ENCODE results near the gene STK10. TPM values are rescaled to one million over a fixed set of nuclear protein-coding genes. Genes with fewer than 3 reads are reported as not detected.

STK10 gene
- total and polyA plus RNA-seq, 9 of the 15 experiments (the other 6 are each of a cell fraction or from before 2014, with no cell fraction given), result 0.30 to 6.7 (median 2.4) TPM

DNA sequence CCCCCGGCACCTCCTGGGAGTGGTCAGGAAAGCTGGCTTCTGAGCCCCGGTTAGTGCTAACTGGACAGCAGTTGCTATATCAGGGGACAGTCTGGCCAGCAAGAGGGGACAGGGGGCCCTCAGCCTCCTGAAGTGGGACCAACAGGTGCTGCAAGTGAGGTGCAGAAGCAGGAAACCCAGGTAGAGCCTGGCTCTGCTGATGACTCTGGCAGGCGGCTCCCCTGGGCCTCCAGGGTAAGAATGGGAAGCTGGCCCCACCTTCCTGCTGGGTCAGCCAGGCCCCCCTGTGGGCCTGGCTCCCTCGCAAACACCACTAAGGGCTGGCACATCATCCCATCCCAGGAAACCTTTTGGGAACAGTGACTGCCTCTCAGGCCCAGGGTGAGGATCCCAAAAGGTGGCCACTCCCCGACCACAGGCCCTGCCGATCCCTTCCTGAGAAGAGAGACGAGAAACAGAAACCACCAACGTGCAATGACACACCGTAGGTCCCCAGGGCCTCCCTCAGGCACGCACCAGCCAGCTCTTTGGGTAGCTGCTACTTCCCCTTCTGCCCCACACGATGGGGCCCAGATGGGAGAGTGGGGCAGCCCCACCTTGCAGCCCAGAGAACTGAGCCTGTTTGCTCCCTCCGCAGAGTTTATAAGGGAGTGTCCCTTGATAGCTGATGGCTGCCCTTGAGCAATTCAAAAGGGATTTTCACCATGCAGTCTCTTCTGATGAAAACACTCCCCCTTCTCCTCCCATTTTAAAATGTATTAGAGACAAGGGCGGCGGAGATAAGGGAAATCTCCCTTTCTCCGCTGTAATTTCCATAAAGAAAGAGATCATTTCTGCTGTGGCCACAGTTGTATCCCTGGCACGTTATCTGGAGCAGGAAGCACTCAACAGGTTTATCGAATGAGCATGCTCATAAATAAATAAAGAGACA, 76.8 kb downstream of the STK10 start (continued):
- TF ChIP-seq, protein P1, sequence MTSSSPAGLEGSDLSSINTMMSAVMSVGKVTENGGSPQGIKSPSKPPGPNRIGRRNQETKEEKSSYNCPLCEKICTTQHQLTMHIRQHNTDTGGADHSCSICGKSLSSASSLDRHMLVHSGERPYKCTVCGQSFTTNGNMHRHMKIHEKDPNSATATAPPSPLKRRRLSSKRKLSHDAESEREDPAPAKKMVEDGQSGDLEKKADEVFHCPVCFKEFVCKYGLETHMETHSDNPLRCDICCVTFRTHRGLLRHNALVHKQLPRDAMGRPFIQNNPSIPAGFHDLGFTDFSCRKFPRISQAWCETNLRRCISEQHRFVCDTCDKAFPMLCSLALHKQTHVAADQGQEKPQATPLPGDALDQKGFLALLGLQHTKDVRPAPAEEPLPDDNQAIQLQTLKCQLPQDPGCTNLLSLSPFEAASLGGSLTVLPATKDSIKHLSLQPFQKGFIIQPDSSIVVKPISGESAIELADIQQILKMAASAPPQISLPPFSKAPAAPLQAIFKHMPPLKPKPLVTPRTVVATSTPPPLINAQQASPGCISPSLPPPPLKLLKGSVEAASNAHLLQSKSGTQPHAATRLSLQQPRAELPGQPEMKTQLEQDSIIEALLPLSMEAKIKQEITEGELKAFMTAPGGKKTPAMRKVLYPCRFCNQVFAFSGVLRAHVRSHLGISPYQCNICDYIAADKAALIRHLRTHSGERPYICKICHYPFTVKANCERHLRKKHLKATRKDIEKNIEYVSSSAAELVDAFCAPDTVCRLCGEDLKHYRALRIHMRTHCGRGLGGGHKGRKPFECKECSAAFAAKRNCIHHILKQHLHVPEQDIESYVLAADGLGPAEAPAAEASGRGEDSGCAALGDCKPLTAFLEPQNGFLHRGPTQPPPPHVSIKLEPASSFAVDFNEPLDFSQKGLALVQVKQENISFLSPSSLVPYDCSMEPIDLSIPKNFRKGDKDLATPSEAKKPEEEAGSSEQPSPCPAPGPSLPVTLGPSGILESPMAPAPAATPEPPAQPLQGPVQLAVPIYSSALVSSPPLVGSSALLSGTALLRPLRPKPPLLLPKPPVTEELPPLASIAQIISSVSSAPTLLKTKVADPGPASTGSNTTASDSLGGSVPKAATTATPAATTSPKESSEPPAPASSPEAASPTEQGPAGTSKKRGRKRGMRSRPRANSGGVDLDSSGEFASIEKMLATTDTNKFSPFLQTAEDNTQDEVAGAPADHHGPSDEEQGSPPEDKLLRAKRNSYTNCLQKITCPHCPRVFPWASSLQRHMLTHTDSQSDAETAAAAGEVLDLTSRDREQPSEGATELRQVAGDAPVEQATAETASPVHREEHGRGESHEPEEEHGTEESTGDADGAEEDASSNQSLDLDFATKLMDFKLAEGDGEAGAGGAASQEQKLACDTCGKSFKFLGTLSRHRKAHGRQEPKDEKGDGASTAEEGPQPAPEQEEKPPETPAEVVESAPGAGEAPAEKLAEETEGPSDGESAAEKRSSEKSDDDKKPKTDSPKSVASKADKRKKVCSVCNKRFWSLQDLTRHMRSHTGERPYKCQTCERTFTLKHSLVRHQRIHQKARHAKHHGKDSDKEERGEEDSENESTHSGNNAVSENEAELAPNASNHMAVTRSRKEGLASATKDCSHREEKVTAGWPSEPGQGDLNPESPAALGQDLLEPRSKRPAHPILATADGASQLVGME (CRISPR knock-in tag; IDR thresholded peaks at IDR 0.05), result no peak
- 0 out of 2 replicates have a peak, but pooled peaks have one; percentile 7 for TF ChIP-seq TEAD4 (IDR thresholded peaks at IDR 0.05; ENCODE audit: low read length)
- no peak for TF ChIP-seq TEAD4 (CRISPR knock-in tag; IDR thresholded peaks at IDR 0.05; ENCODE audit: borderline replicate concordance)
- no peak for TF ChIP-seq KAT2B (IDR thresholded peaks at IDR 0.05; ENCODE audit: low read depth, low read length)
- TF ChIP-seq, protein P2, sequence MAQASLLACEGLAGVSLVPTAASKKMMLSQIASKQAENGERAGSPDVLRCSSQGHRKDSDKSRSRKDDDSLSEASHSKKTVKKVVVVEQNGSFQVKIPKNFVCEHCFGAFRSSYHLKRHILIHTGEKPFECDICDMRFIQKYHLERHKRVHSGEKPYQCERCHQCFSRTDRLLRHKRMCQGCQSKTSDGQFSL (CRISPR knock-in tag; IDR thresholded peaks at IDR 0.05), result no peak
- TF ChIP-seq, protein P2 (tag; IDR thresholded peaks at IDR 0.05), result no peak
- TF ChIP-seq ZNF253 (CRISPR knock-in tag; conservative IDR thresholded peaks at IDR 0.05), result no peak
- TF ChIP-seq, protein P3, sequence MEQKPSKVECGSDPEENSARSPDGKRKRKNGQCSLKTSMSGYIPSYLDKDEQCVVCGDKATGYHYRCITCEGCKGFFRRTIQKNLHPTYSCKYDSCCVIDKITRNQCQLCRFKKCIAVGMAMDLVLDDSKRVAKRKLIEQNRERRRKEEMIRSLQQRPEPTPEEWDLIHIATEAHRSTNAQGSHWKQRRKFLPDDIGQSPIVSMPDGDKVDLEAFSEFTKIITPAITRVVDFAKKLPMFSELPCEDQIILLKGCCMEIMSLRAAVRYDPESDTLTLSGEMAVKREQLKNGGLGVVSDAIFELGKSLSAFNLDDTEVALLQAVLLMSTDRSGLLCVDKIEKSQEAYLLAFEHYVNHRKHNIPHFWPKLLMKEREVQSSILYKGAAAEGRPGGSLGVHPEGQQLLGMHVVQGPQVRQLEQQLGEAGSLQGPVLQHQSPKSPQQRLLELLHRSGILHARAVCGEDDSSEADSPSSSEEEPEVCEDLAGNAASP (IDR thresholded peaks at IDR 0.05), result no peak
- TF ChIP-seq, protein P4, sequence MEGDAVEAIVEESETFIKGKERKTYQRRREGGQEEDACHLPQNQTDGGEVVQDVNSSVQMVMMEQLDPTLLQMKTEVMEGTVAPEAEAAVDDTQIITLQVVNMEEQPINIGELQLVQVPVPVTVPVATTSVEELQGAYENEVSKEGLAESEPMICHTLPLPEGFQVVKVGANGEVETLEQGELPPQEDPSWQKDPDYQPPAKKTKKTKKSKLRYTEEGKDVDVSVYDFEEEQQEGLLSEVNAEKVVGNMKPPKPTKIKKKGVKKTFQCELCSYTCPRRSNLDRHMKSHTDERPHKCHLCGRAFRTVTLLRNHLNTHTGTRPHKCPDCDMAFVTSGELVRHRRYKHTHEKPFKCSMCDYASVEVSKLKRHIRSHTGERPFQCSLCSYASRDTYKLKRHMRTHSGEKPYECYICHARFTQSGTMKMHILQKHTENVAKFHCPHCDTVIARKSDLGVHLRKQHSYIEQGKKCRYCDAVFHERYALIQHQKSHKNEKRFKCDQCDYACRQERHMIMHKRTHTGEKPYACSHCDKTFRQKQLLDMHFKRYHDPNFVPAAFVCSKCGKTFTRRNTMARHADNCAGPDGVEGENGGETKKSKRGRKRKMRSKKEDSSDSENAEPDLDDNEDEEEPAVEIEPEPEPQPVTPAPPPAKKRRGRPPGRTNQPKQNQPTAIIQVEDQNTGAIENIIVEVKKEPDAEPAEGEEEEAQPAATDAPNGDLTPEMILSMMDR (IDR thresholded peaks at IDR 0.05 in 2 of 3, conservative IDR thresholded peaks at IDR 0.05 in 1 of 3; ENCODE audit: insufficient read depth in 2 of 3, low read depth in 1 of 3, low read length in 3 of 3), result no peak
- TF ChIP-seq ETV1 (tag; conservative IDR thresholded peaks at IDR 0.05; ENCODE audit: low read depth), result no peak
- TF ChIP-seq, protein P5, sequence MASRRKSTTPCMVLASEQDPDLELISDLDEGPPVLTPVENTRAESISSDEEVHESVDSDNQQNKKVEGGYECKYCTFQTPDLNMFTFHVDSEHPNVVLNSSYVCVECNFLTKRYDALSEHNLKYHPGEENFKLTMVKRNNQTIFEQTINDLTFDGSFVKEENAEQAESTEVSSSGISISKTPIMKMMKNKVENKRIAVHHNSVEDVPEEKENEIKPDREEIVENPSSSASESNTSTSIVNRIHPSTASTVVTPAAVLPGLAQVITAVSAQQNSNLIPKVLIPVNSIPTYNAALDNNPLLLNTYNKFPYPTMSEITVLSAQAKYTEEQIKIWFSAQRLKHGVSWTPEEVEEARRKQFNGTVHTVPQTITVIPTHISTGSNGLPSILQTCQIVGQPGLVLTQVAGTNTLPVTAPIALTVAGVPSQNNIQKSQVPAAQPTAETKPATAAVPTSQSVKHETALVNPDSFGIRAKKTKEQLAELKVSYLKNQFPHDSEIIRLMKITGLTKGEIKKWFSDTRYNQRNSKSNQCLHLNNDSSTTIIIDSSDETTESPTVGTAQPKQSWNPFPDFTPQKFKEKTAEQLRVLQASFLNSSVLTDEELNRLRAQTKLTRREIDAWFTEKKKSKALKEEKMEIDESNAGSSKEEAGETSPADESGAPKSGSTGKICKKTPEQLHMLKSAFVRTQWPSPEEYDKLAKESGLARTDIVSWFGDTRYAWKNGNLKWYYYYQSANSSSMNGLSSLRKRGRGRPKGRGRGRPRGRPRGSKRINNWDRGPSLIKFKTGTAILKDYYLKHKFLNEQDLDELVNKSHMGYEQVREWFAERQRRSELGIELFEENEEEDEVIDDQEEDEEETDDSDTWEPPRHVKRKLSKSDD (conservative IDR thresholded peaks at IDR 0.05; ENCODE audit: low read length), result no peak
- TF ChIP-seq GABPA (tag; conservative IDR thresholded peaks at IDR 0.05; ENCODE audit: low read depth), result no peak
